GM23338 (cell line): ENCODE measurements around the gene AOPEP. TPM values are rescaled to one million over a fixed set of nuclear protein-coding genes. Genes with fewer than 3 reads are reported as not detected.

Source experiments
- ATAC-seq: fragments of 200-7000 bp; cut with Tn5 transposase; 3 replicates; pipeline ENCODE4 v1.9.1; 2020
- DNase-seq: peaks from one replicate; pipeline ENCODE4 v3.0.0-alpha.2; 2015; ENCODE audit warnings: low spot score
- H2AFZ ChIP-seq: fragments of 200-600 bp; sonication (generic); 2 replicates; pipeline ENCODE4 v1.8.0; 2016; ENCODE audit warnings: antibody characterized with exemption, mild to moderate bottlenecking, moderate library complexity
- H3F3A ChIP-seq: fragments of 200-600 bp; sonication (generic); replicated peaks from 2 replicates; pipeline ENCODE4 v1.8.0; 2017; ENCODE audit warnings: antibody characterized with exemption, mixed run types, low read depth
- H3K27ac ChIP-seq: fragments of 200-600 bp; sonication (generic); 2 replicates; pipeline ENCODE4 v1.6.1; 2016; ENCODE audit warnings: low read depth
- H3K27me3 ChIP-seq: fragments of 200-600 bp; sonication (generic); 2 replicates; pipeline ENCODE4 v1.8.0; 2016; ENCODE audit warnings: mild to moderate bottlenecking, mixed run types, moderate library complexity; ENCODE audit not compliant: insufficient read depth
- H3K36me3 ChIP-seq: fragments of 200-600 bp; sonication (generic); 2 replicates; pipeline ENCODE4 v1.8.0; 2016; ENCODE audit warnings: mild to moderate bottlenecking; ENCODE audit not compliant: insufficient read depth
- H3K4me1 ChIP-seq: fragments of 200-600 bp; sonication (generic); 2 replicates; pipeline ENCODE4 v1.8.0; 2016; ENCODE audit warnings: mild to moderate bottlenecking, moderate library complexity; ENCODE audit not compliant: insufficient read depth
- H3K4me2 ChIP-seq: fragments of 200-600 bp; sonication (generic); 2 replicates; pipeline ENCODE4 v1.7.1; 2017; ENCODE audit warnings: mixed run types
- H3K4me3 ChIP-seq: fragments of 200-600 bp; sonication (generic); 2 replicates; pipeline ENCODE4 v1.6.1; 2016; ENCODE audit warnings: mixed run types
- H3K79me2 ChIP-seq: fragments of 200-600 bp; sonication (generic); replicated peaks from 2 replicates; pipeline ENCODE4 v1.8.0; 2017; ENCODE audit warnings: mild to moderate bottlenecking; ENCODE audit not compliant: insufficient read depth
- H3K9me2 ChIP-seq: fragments of 200-600 bp; sonication (generic); 2 replicates; pipeline ENCODE4 v1.8.0; 2017; ENCODE audit not compliant: insufficient read depth
- H4K20me1 ChIP-seq: fragments of 200-600 bp; sonication (generic); replicated peaks from 2 replicates; pipeline ENCODE4 v1.8.0; 2017; ENCODE audit warnings: mild to moderate bottlenecking; ENCODE audit not compliant: insufficient read depth
- H3K27ac Mint-ChIP-seq: 2 replicates; pipeline ENCODE4 v1.8.0; 2020; ENCODE audit warnings: inconsistent platforms, mild to moderate bottlenecking, moderate library complexity, mixed read lengths
- H3K27me3 Mint-ChIP-seq: 3 replicates; pipeline ENCODE4 v1.8.0; 2022; ENCODE audit warnings: low read depth, mild to moderate bottlenecking, moderate library complexity, mixed read lengths, inconsistent platforms; ENCODE audit not compliant: insufficient read depth, poor library complexity
- H3K36me3 Mint-ChIP-seq: 3 replicates; pipeline ENCODE4 v1.8.0; 2021; ENCODE audit warnings: low read depth, mild to moderate bottlenecking, inconsistent platforms, moderate library complexity, mixed read lengths
- H3K4me1 Mint-ChIP-seq: 3 replicates; pipeline ENCODE4 v1.8.0; 2020; ENCODE audit warnings: mild to moderate bottlenecking, inconsistent platforms, mixed read lengths
- H3K4me3 Mint-ChIP-seq: 3 replicates; pipeline ENCODE4 v1.8.0; 2021; ENCODE audit warnings: moderate library complexity, mild to moderate bottlenecking, inconsistent platforms, mixed read lengths
- H3K9me3 Mint-ChIP-seq: 3 replicates; pipeline ENCODE4 v1.8.0; 2020; ENCODE audit warnings: moderate library complexity, mild to moderate bottlenecking, inconsistent platforms, mixed read lengths
- CREB1 ChIP-seq: fragments of 250-450 bp; sonication (Bioruptor Pico); IDR thresholded peaks from 2 replicates; pipeline ENCODE4 v1.5.0; 2020; ENCODE audit warnings: low read depth, mild to moderate bottlenecking, moderate library complexity
- EZH2 ChIP-seq: fragments of 200-600 bp; sonication (generic); IDR thresholded peaks from one replicate; pipeline ENCODE4 v1.8.0; 2017; ENCODE audit warnings: antibody characterized with exemption, mild to moderate bottlenecking, low read depth; ENCODE audit not compliant: unreplicated experiment
- EZH2phosphoT487 ChIP-seq: fragments of 200-600 bp; sonication (generic); IDR thresholded peaks from one replicate; pipeline ENCODE4 v1.8.1; 2018; ENCODE audit warnings: antibody characterized with exemption; ENCODE audit not compliant: unreplicated experiment
- JUNB ChIP-seq: IDR thresholded peaks from one replicate; pipeline ENCODE4 v1.6.1; 2016; ENCODE audit warnings: antibody characterized with exemption; ENCODE audit not compliant: unreplicated experiment
- NANOG ChIP-seq: IDR thresholded peaks from 2 replicates; pipeline ENCODE4 v1.6.1; 2016; ENCODE audit warnings: antibody characterized with exemption, borderline replicate concordance
- POLR2AphosphoS5 ChIP-seq: IDR thresholded peaks from 2 replicates; pipeline ENCODE4 v1.6.1; 2016; ENCODE audit warnings: antibody characterized with exemption, low read depth
- ZNF114 ChIP-seq: fragments of 250-450 bp; sonication (Bioruptor Pico); IDR thresholded peaks from 2 replicates; pipeline ENCODE4 v1.5.0; 2020; ENCODE audit warnings: mild to moderate bottlenecking, moderate library complexity
- polyA plus RNA-seq: library from polyadenylated mRNA; unstranded; fragments of >200 nt; fragmentation: Nextera tagmentation; extraction: Ambion mirVana; gene quantifications from 2 replicates; pipeline ENCODE4 v1.2.1, GENCODE V29; 2016
- total RNA-seq: library from RNA; depleted of rRNA; stranded (reverse); fragments of >200 nt; shearing (Covaris generic); gene quantifications from 2 replicates; pipeline ENCODE4 v1.2.3, GENCODE V29; 2014
- TF ChIP-seq, protein P1 (sequence below): IDR thresholded peaks from 2 replicates; pipeline ENCODE4 v1.6.1; 2016; ENCODE audit warnings: antibody characterized with exemption
- TF ChIP-seq, protein P2 (sequence below): IDR thresholded peaks from one replicate; pipeline ENCODE4 v1.6.1; 2018; ENCODE audit warnings: antibody characterized with exemption; ENCODE audit not compliant: unreplicated experiment
- TF ChIP-seq, protein P3 (sequence below), 2 experiments: fragments of 200-600 bp in 1 of 2; sonication (generic) in 1 of 2; conservative IDR thresholded peaks; 2 replicates each; pipeline versions ENCODE4 v1.5.1 to v1.6.1; 2016 to 2017; ENCODE audit warnings: antibody characterized with exemption in 2 of 2, low read depth in 2 of 2, mild to moderate bottlenecking in 2 of 2, moderate library complexity in 1 of 2

Gene AOPEP
- total and polyA plus RNA-seq, 2 experiments from 2014 or later: 7.0 to 16.5 TPM

DNA sequence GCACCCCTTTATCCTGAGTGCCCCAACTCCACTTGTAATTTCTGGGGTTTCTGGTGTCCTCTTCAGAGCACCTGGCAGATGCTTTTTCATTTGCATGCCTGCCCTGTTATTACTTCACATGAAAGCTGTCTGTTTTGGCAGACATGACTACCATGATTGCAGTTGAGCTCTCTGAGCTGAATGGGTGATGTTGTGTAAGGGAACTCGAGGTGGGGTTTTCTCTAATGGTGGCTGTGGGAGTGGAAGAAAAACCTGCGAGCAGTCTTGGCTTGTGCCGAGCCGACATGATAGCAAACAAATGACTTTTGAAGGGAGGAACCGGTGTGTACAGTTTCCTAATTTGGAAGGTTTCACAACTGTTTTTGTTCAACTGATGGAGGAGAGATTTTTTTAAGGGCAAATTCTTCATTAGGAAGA is 196.2 kb downstream of the AOPEP start (continued):
- no peak for TF ChIP-seq NANOG
- TF ChIP-seq, protein P1, sequence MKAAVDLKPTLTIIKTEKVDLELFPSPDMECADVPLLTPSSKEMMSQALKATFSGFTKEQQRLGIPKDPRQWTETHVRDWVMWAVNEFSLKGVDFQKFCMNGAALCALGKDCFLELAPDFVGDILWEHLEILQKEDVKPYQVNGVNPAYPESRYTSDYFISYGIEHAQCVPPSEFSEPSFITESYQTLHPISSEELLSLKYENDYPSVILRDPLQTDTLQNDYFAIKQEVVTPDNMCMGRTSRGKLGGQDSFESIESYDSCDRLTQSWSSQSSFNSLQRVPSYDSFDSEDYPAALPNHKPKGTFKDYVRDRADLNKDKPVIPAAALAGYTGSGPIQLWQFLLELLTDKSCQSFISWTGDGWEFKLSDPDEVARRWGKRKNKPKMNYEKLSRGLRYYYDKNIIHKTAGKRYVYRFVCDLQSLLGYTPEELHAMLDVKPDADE: no peak
- TF ChIP-seq EZH2phosphoT487: no peak
- TF ChIP-seq, protein P2, sequence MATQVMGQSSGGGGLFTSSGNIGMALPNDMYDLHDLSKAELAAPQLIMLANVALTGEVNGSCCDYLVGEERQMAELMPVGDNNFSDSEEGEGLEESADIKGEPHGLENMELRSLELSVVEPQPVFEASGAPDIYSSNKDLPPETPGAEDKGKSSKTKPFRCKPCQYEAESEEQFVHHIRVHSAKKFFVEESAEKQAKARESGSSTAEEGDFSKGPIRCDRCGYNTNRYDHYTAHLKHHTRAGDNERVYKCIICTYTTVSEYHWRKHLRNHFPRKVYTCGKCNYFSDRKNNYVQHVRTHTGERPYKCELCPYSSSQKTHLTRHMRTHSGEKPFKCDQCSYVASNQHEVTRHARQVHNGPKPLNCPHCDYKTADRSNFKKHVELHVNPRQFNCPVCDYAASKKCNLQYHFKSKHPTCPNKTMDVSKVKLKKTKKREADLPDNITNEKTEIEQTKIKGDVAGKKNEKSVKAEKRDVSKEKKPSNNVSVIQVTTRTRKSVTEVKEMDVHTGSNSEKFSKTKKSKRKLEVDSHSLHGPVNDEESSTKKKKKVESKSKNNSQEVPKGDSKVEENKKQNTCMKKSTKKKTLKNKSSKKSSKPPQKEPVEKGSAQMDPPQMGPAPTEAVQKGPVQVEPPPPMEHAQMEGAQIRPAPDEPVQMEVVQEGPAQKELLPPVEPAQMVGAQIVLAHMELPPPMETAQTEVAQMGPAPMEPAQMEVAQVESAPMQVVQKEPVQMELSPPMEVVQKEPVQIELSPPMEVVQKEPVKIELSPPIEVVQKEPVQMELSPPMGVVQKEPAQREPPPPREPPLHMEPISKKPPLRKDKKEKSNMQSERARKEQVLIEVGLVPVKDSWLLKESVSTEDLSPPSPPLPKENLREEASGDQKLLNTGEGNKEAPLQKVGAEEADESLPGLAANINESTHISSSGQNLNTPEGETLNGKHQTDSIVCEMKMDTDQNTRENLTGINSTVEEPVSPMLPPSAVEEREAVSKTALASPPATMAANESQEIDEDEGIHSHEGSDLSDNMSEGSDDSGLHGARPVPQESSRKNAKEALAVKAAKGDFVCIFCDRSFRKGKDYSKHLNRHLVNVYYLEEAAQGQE: no peak
- no peak for TF ChIP-seq POLR2AphosphoS5
- TF ChIP-seq CREB1 (CRISPR knock-in tag): no peak
- TF ChIP-seq, protein P3, sequence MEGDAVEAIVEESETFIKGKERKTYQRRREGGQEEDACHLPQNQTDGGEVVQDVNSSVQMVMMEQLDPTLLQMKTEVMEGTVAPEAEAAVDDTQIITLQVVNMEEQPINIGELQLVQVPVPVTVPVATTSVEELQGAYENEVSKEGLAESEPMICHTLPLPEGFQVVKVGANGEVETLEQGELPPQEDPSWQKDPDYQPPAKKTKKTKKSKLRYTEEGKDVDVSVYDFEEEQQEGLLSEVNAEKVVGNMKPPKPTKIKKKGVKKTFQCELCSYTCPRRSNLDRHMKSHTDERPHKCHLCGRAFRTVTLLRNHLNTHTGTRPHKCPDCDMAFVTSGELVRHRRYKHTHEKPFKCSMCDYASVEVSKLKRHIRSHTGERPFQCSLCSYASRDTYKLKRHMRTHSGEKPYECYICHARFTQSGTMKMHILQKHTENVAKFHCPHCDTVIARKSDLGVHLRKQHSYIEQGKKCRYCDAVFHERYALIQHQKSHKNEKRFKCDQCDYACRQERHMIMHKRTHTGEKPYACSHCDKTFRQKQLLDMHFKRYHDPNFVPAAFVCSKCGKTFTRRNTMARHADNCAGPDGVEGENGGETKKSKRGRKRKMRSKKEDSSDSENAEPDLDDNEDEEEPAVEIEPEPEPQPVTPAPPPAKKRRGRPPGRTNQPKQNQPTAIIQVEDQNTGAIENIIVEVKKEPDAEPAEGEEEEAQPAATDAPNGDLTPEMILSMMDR (conservative IDR thresholded peaks at IDR 0.05; ENCODE audit: low read depth in 2 of 2): no peak
- TF ChIP-seq JUNB: no peak

DNA sequence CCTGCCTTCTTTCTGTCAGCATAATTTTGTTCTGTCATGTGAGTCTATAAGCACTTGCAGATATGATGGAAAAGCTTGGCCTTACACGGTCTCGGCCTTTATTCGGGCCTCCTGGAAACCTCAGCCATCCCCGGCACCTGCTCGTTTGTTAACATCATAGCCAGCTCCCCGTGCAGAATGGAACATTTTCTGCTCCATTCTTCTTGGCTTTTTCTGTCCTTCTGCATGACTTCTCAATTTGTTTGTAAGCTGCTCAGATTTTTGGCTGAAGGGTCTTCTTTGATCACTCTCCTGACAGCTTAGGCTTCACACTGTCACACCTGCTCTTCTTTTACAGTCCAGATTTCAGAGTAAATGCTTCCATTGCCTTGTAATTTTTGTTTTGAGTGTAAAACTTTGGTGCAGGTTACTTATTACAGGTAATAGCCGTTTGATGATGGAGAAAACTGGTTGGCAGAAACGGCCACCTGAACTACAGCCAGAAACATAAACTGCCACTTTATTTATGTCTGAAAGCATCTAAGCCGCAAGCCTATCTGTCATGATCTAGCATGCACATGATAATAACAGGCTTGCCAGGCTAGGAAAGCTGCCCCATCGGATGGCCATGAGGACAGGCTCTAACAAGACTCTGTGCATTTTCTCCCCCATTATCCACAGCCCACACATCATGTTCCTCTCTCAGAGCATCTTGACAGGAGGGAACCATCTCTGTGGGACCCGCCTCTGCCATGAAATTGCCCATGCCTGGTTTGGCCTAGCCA is 197.0 kb downstream of the AOPEP start:
- Mint-ChIP-seq H3K9me3 (no peaks in the 10 kb centered on the region; the same call in 2 of the 3 replicates), H3K4me1 (peaks cover 42% of the 10 kb centered on the region), H3K27ac (no peak overlapping the region), H3K36me3 (peaks cover 5% of the 10 kb centered on the region; the same call in 1 of the 3 replicates), H3K27me3 (peaks cover 6% of the 10 kb centered on the region), H3K4me3 (no peak overlapping the region)
- Histone ChIP-seq H3K4me2 (no peak overlapping the region), H3K79me2 (no peaks in the 10 kb centered on the region), H3K9me2 (no peaks in the 10 kb centered on the region), H3K27me3 (no peaks in the 10 kb centered on the region), H3K27ac (no peak overlapping the region), H4K20me1 (no peaks in the 10 kb centered on the region), H3K4me3 (no peak overlapping the region), H3K4me1 (peaks cover 4% of the 10 kb centered on the region; the same call in 1 of the 2 replicates), H2AFZ (no peak overlapping the region), H3F3A (no peaks in the 10 kb centered on the region), H3K36me3 (no peaks in the 10 kb centered on the region)
- no peak for DNase-seq
- ATAC-seq: no peak
- TF ChIP-seq JUNB (no peak), ZNF114 (CRISPR knock-in tag) (no peak), EZH2 (no peak), NANOG (no peak), POLR2AphosphoS5 (no peak), EZH2phosphoT487 (no peak)
- TF ChIP-seq, protein P2: no peak
- TF ChIP-seq, protein P3 (conservative IDR thresholded peaks at IDR 0.05; ENCODE audit: low read depth in 2 of 2): no peak
- TF ChIP-seq, protein P1: no peak
